BJ (cell line): ENCODE data around the gene FER. TPM values are rescaled to one million over a fixed set of nuclear protein-coding genes. Genes with fewer than 3 reads are reported as not detected.

ENCODE experiments used
- CTCF ChIA-PET: fragments of 350-600 bp; formaldehyde crosslinking; extraction: SDS; loops from one replicate; lab custom pipeline; 2021; ENCODE audit warnings: antibody characterized with exemption, inconsistent platforms; lab: Yijun Ruan, JAX
- POLR2A ChIA-PET: fragments of 300-600 bp; sonication (Branson Sonifier 250); formaldehyde crosslinking; extraction: SDS; loops from one replicate; lab custom pipeline; 2021; ENCODE audit warnings: antibody characterized with exemption; lab: Charles Lee
- DNase-seq: peaks from one replicate; pipeline ENCODE4 v3.0.0-alpha.2; 2011; ENCODE audit warnings: low read depth
- H3K27me3 ChIP-seq: 2 replicates; pipeline ENCODE4 v1.6.0; 2011; ENCODE audit warnings: low read length; ENCODE audit not compliant: control insufficient read depth, insufficient read depth
- H3K36me3 ChIP-seq: 2 replicates; pipeline ENCODE4 v1.5.1; 2011; ENCODE audit warnings: low read length; ENCODE audit not compliant: control insufficient read depth, insufficient read depth
- H3K4me3 ChIP-seq: 2 replicates; pipeline ENCODE4 v1.5.1; 2011; ENCODE audit warnings: low read depth, mild to moderate bottlenecking, control low read depth, low read length
- CTCF ChIP-seq: IDR thresholded peaks from 2 replicates; pipeline ENCODE4 v1.5.1; 2011; ENCODE audit warnings: low read depth, mild to moderate bottlenecking, control low read depth, inconsistent platforms, low read length, moderate library complexity; ENCODE audit not compliant: insufficient read depth
- polyA plus RNA-seq: library from polyadenylated mRNA; depleted of rRNA; stranded (reverse); fragments of >200 nt; gene quantifications from 2 replicates; pipeline ENCODE4 v1.2.3, GENCODE V29; 2011
- small RNA-seq: library from RNA; depleted of rRNA; stranded (forward); fragments of <200 nt; gene quantifications from one replicate; pipeline ENCODE3, GENCODE V24; 2012; ENCODE audit warnings: low replicate concordance, low read depth; ENCODE audit not compliant: insufficient read length

FER gene
- polyA plus RNA-seq, 1 experiment = 4.0 TPM

DNA sequence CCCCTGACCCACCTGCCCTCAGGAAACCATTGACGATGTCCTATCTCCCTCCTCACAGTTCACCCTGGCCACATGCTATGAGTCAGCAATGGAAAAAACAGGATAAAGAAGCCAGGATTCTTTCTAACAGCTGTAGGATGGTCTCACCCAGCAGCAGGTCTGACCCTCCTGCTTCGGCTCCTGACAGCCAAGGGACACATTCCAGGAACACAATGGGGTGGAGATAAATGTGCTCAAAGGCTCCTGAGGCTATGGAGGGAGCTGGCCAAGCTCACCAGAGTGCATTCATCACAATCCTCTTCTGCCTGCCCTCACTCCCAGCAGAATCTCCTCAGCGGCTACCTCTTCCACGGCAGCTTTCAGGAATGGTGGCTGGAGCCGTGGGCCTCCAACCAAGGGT lies 491.8 kb downstream of the FER start:
- ChIA-PET POLR2A (no interaction called here), CTCF (no interaction called here)
- TF ChIP-seq CTCF = no peak
- H3K27me3 ChIP-seq = no peaks in the 10 kb centered on the region
- DNase-seq = no peak
- H3K4me3 ChIP-seq = no peak overlapping the region
- no peaks in the 10 kb centered on the region for H3K36me3 ChIP-seq

DNA sequence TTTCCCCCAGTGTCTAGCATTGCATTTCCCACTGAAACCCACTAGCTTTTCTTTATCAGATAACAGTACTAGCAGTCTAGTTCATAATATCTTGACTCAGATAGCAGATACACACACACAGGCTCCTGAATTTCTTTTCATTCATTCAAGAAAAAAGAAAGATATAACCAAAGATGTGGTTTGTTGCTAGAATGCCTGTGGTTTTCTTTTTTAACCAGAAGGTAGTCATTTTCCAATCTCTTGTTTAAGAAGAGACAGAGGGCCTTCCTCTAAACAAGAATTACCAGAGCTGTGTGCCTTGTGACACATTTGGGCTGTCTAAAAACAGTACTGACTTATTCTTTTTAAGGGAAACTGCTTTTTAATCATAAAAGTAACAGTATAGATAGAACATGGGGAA lies 494.8 kb downstream of the FER start:
- Histone ChIP-seq H3K4me3 (no peak overlapping the region), H3K27me3 (no peaks in the 10 kb centered on the region), H3K36me3 (no peaks in the 10 kb centered on the region)
- POLR2A ChIA-PET = no interaction called here
- DNase-seq = no peak
- TF ChIP-seq CTCF = no peak
- CTCF ChIA-PET = interaction anchor here (1.0 kb wide), 1 partner anchor 44 kb away, joined by 3 read pairs; no protein-coding TSS in a partner anchor

DNA sequence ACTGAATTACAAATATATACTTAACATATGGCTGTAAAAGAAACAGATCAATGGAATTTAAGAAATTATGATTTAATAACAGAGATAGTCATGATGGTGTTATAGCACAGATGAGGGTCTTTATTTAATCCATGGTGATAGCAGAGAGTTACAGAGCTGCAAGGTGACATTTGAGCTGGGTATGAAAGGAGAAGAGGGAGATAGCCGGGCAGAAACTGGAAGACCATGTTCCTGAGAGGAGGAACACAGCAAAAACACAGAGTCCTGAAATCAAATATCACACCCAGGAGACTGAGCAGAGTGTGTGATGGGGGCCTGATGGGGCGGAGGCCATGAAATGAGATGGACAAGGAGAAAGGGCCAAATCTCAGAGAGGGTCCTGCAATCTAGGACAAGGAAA lies 498.7 kb downstream of the FER start:
- no peak overlapping the region for H3K4me3 ChIP-seq
- no peak for TF ChIP-seq CTCF
- DNase-seq = no peak
- CTCF ChIA-PET = interaction anchor here (0.7 kb wide), 1 partner anchor 9 kb away, joined by 3 read pairs; no protein-coding TSS in a partner anchor
- POLR2A ChIA-PET = no interaction called here
- H3K36me3 ChIP-seq = no peaks in the 10 kb centered on the region
- no peaks in the 10 kb centered on the region for H3K27me3 ChIP-seq

Small RNA genes within 50 kb of the gene (small RNA-seq; reads per million reads assigned to genes)
- gene AC109481.1 = not detected
- gene RF00019 = not detected
- gene RNU6-47P = not detected
